HL-60 (cell line): ENCODE data around the gene NKX2-4.

Source experiments
- CTCF ChIP-seq: IDR thresholded peaks from one replicate; pipeline ENCODE4 v1.5.1; 2011; ENCODE audit warnings: low read length, control low read depth, inconsistent platforms; ENCODE audit not compliant: insufficient read depth
- POLR2AphosphoS5 ChIP-seq: IDR thresholded peaks from 2 replicates; pipeline ENCODE4 v1.6.1; 2012; ENCODE audit warnings: low read depth
- REST ChIP-seq: IDR thresholded peaks from 2 replicates; pipeline ENCODE4 v1.6.1; 2012; ENCODE audit warnings: low read depth; ENCODE audit not compliant: insufficient replicate concordance
- SPI1 ChIP-seq: IDR thresholded peaks from 2 replicates; pipeline ENCODE4 v1.6.1; 2012; ENCODE audit warnings: low read depth, mild to moderate bottlenecking, borderline replicate concordance

- TF ChIP-seq CTCF (no peak), POLR2AphosphoS5 (no peak), SPI1 (no peak), REST (no peak)
These were observed 36.6 kb downstream of the NKX2-4 start for GRCh38 chr20:21360705-21361104.
